Measurements from ENCODE around the gene INSIG2.

DNA sequence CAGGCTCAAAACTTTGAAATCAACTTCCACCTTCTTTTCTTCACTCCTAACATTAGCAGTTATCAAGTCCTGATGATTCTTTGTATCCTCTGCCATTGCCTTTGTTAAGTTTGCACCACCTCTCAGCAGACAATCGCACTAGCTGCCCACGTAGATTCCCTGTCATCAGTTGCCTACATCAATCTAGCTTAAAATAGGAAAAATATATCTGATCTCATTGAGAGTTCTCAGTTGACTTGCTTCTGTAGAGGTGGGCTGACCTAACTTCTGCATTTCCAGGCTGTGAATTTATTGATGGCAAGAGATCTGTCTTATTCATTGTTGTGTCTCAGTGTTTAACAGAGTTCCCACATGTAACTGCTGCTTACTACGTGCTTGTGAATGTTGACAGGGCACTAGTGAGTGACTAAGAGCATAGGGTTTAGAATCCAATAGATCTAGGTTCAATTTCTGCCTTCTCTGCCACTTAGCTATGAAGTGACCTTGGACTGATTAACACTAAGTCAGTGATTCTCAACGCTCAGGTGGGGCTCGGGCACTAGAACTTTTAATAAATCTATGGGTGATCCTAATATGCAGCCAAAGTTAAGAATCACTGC lies 3.7 kb upstream of the INSIG2 start:
- TF ChIP-seq, protein P1, sequence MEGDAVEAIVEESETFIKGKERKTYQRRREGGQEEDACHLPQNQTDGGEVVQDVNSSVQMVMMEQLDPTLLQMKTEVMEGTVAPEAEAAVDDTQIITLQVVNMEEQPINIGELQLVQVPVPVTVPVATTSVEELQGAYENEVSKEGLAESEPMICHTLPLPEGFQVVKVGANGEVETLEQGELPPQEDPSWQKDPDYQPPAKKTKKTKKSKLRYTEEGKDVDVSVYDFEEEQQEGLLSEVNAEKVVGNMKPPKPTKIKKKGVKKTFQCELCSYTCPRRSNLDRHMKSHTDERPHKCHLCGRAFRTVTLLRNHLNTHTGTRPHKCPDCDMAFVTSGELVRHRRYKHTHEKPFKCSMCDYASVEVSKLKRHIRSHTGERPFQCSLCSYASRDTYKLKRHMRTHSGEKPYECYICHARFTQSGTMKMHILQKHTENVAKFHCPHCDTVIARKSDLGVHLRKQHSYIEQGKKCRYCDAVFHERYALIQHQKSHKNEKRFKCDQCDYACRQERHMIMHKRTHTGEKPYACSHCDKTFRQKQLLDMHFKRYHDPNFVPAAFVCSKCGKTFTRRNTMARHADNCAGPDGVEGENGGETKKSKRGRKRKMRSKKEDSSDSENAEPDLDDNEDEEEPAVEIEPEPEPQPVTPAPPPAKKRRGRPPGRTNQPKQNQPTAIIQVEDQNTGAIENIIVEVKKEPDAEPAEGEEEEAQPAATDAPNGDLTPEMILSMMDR (IDR thresholded peaks at IDR 0.05 in 4 of 5, conservative IDR thresholded peaks at IDR 0.05 in 1 of 5) = no peak
- TF ChIP-seq POLR2A (IDR thresholded peaks at IDR 0.05) = no peak
